HG02759 (cell line): ENCODE data around the gene MACROH2A1.

Source experiments
- ATAC-seq: cut with Tn5 transposase; IDR thresholded peaks from one replicate; pipeline ENCODE4 v1.9.1; 2021; ENCODE audit warnings: mild to moderate bottlenecking, moderate library complexity; ENCODE audit not compliant: unreplicated experiment

Gene MACROH2A1

DNA sequence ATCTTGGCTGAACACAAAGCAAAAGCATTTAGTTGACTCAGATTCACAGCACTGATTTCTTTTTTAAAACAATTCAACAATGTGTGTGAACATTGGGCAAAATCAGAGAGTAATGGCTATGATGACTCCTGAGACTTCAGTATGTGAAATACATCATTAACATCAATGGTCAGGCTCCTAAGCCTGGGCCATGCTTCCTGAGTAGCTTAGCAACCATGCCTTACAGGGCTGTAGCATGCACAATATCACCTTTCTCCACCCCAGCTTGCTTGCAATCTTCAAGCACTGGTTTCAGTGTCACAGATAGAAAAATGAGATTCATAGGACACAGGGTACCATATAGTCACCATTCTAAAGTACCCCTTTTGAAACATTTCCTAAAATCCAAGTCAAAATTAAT, 41.3 kb downstream of the MACROH2A1 start:
- no peak for ATAC-seq

DNA sequence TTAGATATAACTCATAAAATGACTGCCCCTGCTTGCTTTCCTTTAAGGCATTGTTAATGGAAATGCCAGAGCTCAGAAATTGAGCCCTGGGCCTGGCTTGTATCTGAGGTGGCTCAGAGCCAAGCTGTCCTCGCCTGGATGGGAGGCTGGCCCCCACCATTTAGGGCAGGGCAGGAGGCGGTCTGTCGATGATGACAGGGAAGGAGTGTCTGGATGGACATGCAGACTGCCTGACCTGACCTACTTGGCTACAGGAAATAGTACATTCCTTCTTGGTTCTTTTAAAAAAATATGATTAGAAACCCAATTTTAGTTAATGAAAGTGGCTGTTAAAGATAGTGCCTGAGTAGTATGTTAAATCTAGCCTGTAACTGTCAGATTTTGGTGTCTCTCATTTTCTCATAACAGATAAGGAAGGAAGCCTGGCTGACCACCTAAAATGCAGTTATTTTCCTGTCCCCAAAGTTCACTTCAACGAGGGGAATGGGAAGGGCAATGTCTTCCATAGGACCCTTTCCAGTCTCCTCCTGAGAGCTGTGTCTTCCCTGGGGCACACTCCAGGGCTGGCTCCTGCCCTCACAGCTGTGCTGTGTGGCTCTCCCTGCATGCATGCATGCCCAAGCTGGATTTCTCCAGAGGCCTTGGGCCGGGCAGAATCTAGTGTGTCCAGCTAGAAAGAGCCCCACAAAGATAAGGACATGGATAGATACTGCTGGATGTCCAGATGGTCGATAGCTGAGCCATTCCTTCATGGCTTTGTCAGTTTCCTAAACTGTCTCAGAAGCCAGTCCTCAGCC, 42.3 kb downstream of the MACROH2A1 start:
- no peak for ATAC-seq

DNA sequence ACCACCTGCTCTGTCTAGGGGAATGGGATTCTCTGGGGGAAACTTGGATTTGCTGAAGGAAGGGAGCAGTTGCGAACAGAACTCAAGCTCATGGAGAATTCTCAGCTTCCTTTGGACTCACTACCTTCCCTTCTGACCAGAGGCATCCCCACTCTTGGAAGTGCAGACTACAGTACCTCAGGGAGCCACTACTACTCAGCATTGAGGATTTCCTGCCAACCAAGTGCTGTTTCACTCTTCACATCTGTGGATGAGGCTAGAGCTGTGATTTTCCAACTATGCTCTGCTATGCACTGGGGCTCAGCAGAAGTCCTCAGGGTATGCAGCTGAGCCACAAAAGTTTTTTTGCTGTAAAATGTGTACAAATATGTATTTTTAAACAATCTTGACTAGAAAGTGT, 43.9 kb downstream of the MACROH2A1 start:
- no peak for ATAC-seq

DNA sequence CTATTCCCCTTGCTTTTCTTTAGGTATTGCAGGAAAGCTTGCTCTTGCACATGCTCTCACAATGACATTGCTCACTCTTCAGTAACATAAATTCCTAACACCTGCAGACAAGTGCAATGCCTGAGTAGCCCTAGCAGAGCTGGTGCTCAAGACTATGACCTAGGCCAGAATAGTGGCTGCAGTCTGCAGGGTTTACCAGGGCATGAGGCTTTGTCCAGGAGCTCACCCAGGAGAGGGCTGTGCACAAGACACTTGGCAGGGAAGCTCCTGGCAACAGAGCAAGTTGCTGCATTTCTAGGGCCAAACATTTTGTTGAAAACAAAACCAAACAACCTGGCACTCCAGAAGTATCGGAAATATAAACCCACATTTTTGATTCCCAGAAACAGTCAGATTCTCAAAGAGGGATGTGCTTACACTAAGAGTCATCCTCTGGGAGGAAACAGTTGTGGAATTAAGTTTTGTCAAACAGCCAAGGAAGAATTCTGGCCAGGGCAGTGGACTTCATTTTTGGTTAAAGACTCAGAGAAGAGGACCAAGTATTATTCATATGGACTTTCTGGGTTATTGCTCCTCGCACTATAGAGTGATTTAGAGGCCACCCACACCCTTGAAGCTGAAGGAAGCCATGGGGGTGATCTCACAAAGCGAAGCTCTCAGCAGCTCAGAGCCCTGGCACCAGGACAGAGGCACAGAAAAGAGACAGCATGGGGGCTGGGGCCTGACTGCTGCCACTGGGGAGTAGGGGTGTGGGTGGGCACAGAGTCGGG, 44.9 kb downstream of the MACROH2A1 start:
- ATAC-seq = no peak

DNA sequence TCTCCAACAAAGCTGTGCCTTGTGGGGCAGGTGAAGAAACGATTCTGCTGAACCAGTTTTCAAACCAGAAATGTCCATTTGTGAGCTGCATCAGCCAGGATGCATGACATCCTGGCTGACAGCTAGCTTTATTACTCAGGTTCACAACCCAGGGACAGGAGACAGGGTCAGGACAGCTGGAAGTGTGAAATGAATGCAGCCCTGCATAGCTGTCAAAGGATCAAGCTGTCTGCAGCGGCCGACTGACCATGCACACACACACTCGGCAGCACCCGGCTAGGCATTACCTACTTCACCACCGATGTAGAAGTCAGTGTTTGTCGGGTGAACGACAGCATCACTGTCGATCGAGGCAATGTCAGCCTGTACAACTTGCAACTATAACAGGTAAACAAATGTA, 48.5 kb downstream of the MACROH2A1 start:
- ATAC-seq = no peak

DNA sequence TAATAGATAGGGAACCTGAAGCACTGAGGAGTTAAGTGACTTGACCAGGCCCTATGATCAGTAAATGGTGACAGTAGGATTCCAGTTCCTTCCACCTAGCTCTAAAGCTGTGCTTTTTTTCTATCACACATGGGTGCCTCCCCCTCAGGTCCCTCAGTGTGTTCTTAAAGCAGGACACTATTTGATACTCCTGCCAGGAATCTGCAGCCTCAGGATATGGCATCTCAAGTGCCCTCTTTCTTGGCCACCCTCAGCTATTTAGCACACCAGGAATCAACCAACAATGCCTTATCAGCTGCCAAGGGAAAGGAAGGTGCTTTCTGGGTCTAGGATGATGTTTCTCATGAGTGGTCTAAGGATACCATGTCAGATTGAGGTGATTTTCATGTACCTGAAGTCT, 49.1 kb downstream of the MACROH2A1 start:
- no peak for ATAC-seq

DNA sequence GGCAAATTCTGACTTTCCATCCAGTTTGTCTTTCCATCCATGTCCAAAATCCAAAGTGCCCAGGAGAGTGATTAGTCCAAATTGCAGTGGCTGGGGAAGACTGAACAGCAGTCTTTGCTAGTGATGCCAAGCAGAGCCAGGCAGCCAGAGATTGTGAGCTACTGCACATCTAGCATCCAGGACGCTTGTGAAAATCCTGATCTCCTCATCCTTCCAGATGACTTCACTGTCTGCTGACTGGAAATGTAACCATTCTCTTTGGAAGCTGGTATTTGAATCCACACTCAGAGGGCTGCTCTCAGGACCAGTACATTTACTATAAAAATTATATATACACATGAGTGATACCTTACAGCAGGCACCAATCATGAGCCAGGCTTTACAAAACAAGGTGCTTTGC, 49.6 kb downstream of the MACROH2A1 start:
- ATAC-seq = no peak

DNA sequence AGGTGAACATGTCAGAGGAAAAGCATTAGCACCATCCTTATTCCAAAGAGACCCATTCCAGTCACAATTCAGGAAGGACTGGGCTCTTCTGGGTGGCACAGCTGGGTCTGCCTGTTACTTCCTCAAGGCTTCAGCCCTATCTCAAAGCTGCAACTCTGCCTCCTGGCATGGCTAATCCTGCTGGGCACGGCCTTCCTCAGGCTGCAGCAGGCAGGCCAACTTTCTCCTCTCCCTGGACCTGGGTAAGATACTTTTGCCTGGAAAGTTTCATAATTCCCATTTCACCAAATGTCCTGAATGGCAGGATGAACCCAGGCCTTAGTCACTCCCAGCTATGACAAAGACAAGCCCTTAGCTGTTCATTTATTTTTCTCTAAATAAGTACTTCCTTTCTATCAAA, 50.1 kb downstream of the MACROH2A1 start:
- no peak for ATAC-seq

DNA sequence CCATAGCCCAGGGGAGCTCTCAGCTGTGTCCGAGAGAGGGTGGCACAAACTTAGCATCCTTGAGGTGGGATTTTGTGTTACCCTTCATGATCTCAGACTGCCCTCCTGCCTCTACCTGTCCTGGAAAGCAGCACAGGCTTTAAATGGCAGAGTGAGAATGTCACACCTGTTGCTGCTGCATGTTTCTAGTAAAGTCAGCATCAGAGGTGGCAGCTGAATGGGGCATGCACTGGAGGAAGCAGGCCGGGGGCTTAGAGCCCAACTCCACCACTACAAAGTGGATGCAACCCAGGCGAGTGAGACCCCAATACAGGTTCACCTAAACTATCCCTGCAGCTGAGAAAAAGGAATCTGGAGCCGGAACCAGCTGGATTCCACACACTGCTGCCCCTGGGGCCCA, 51.6 kb downstream of the MACROH2A1 start:
- ATAC-seq = no peak

DNA sequence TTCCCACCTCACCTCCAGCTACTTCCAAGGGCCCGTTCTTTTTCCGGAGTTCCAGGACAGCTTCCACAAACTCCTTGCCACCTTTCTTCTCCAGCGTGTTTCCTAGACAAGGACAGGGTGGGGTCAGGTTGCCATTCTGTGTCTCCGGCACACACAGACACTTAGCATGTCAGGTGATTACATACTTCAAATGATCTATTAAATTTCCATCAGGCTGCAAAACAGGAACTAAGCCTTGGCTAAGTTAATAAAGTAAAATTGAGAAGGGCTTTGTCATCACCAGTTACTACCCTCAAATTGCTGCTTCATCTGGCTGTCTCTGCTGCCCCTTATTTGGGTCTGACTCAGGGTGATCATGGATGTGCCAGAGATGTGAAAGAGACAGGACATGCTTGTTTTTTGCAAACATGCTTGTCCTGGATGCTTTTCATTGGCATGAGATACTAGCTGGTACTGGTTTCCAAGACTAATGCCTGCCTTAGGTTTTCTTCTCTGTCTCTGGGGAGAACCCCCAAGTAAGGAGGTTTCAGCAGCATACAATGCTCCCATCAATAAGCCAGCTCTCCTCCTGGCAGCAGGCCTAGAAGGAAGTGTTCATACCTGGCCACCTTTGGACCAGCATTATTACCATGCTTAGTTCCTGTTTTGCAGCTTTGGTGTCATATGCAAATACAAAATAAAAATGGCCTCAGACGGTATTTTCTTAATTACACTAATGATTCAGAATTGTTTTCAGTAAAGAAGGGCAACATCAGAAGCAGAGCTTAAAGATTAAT, 52.9 kb downstream of the MACROH2A1 start:
- ATAC-seq = no peak

DNA sequence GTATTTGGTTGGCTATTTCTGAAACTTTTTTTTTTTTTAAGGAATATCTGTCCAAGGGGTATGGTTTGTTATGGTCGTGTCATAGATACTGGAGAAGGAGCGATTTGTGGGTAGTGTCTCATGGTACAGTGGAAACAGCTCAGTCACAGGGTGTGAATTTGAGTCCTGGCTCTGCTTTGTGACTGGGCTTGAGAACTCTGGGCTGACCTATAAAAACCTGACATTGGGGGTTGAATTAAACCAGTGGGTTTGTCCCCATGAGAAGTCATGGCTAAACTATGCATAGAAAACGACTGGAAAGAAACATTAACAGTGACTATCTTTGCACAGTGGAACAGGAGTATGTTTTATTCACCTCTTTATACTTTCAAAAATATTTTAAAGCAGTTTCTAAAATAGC, 54.7 kb downstream of the MACROH2A1 start:
- no peak for ATAC-seq

DNA sequence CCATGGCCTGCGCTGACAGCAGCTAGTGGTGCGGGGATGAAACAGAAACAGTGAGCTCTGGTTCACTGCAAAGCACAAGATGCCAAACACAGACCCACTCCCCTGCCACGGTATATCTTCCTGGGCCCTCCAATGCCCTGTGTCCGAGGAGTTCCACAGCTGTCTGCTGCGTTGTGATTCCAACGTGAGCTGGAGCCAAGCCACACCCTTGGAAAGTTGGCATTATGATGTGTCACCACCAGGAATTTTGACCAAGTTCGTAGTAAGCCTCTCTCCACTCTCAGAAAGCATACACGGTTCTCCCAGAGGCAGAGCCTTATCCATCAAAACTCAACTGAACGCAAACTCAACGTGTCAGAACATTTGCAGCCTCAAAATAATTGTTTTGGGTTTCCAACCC, 55.6 kb downstream of the MACROH2A1 start:
- no peak for ATAC-seq

DNA sequence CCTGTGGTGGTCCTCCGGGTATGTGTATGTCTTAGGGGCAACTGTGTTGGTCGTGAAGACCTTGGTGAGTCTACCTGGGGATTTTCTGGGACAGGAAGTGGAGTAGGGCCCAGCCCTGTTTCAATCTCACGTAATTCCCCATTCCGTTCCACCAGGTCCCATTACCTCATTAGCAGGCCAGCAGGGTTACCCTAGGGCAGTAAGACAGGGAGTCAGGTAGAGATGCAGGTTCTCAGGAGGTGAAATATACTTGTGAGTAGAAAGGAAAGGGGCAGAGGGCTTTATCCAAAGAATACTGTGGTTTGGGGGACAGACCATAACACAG, 56.5 kb downstream of the MACROH2A1 start:
- ATAC-seq = no peak

DNA sequence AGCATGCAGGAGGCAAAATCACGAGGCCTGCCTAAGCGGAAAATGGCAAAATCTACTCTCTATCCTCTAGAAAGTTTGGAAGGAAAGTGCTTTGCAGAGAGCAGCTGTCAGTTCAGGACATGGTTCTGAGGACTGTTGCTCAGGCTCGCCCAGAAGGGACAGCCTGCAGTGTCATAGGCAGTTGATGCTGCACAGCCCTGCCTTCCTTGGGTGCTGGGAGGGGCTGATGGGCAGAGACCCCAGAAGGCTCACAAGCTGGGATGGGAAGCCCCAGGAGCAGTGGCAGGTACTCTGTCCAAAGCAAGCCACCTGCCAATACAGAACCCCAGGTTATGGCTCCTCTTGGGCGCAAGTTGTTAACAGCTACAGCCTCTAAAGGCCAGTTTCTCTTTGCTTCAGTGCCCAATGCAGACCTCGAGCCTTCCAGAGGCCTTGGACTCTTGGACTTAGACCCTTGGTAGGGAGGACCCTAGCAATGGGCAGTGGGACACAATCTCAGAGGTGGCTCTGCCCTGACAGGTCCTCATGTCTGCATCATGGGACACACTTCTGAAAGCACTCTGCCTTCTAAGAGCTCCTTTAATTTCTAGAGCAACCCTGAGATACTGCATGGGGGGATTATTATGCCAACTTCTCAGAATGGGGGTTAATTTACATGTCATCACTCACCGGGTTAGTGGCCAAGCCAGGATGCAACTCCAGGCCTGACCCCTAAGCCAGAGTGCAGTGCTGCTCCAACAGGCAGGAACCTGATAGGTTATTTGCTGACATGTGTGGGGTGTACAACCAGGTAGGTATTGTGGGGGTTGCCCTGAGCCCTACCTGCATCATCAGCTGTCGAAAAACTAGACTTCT, 57.1 kb downstream of the MACROH2A1 start:
- no peak for ATAC-seq

DNA sequence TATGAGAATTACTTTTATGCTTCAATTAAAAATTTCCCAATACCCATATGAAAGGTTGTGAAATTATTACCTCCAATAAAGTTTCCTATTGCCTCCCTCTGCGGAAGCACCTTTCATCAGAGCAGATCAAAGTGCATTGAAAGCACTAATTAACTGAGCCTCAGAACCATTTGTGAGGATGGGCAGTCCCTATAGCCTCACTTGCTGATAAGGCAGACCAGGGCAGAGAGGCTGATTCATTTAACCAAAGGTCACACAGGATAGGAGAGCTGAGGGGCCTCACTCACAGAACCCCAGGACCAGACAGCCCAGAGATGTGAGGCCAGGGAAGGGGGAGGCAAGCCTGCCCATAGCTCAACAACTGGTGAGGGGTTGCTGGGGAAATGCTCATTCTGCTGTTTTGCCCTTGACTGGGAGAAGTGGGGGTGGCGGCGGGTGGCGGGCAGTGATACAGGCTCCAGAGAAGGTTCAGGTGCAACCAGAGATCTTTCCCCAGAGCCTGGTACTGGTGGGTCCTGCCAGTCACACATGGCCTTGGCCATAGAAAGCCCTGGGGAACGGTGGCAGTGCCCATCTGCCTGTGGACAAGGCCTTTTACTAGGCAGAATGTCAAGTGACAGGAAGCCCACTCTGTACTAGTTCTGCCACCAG, 57.9 kb downstream of the MACROH2A1 start:
- ATAC-seq = no peak

DNA sequence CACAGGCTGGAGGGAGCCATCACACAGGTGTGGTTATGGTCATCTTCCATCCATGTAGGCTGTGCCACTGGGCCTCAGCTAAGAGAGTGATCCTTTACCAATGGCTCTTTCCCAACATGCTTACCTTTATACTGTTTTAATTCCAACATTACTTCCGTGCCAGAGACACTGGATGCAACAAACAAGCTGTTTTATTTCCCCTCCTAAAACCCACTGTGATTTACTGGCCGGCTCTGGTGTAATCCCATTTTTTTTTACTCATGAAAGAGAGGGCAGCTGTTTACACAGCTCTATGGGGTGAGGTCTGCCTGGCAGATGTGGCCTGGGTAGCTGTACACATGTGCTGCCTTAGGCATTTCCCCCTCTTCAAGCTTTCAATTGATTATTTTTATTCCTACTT, 58.5 kb downstream of the MACROH2A1 start:
- ATAC-seq = no peak

DNA sequence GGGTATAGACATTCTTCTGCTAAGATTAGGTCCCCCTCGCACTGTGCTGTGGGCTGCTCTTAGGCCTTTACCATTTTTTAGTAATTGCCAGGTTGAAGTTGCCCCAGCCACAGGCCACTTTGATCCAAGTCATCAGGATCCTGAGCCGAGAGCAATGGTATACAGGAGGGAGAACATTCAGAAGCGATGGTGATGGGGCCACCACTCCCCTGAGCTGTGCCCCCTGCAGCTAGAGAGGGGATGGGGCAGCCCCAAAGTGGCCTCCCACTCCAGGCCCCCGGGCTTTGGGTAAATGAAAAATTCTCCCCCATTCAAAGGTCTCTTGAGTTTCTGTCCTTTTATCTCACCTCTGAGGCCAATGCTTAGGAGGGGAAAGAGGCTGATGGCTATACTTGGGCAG, 59.4 kb downstream of the MACROH2A1 start:
- ATAC-seq = no peak

DNA sequence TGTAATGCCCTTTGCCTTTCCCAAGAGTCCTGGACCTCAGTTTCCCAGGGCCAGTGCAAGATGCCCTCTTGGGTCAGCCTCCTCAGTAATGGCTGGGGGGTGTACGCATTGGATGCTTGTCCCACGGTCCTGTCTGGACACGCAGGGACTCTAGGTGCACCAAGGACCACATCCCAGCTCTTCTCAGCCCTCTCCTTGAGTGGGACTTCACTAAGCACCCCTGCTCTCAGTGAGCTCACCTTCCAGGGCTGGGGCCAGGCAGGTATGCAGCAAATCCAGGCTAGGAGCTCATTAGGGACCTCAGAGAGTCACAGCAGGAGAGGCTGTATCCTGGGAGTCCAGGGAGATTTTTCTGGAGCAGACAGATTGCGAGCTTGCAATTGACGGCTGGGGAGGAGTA, 59.8 kb downstream of the MACROH2A1 start:
- no peak for ATAC-seq

DNA sequence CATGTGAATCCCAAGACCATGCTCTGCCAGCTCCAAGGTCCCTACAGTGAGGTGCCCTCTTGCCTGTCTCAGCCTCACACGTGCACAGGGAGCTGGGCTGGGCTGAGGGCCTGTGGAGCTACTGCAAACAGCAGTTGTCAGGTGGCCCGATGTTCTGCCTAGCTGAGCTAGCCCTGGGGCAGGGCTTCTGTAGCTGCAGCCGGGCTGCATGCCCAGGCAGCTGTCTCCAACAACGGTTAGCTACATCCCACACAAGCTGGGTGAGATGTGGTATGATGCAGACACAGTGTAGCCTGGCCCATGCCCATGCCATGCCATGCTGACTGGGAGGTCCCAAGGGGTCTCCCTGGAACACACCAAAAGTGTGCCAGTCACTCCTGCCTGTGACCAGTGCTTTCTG, 62.0 kb downstream of the MACROH2A1 start:
- ATAC-seq = no peak

DNA sequence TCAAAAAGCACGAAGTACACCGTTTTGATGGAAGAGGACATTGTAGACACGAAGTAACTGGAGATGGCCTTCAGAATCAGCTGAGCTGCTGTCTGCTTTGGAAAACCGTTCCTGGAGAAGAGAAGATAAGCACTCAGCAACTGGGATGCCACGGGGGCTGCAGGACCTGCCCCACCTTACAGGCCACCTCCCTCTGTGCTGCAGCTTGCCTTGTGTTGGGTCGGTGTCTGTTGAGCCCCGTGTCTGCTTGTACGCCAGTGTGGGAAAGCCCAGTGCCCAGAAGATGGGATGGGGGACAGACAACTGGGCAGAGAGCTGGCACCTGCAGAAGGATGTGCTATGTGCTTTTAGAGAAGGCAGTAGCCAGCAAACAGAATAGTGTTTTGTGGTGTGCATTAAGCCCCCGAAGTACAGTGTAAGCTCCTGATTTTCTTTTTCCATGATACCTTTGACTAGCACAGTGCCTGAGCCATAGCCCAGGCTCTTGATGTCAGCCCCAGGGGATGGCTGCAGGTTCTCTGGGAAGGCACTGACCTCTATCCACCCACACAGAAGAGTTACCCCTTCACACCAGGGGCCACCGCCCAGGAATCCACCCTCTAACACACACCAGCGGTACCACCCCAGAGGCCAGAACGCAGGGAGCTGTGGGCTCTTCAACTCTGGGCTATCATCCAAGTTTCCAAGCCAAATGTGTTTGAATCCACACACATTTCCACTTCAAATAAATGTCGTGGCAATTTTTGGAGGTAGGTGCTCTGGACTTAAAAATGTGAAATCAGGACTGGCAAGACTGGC, 63.8 kb downstream of the MACROH2A1 start:
- ATAC-seq = no peak
